H1 (cell line): ENCODE data around the gene AIFM3. TPM values are rescaled to one million over a fixed set of nuclear protein-coding genes. Genes with fewer than 3 reads are reported as not detected.

Experiments used
- CTCF ChIA-PET: fragments of 300-600 bp; sonication (Branson Sonifier 250); formaldehyde crosslinking; loops from one replicate; lab custom pipeline; 2021; ENCODE audit not compliant: partially characterized antibody; lab: Charles Lee
- POLR2A ChIA-PET: fragments of 300-600 bp; sonication (Branson Sonifier 250); formaldehyde crosslinking; loops from one replicate; lab custom pipeline; 2021; ENCODE audit warnings: inconsistent platforms; ENCODE audit not compliant: partially characterized antibody; lab: Charles Lee
- DNase-seq, 2 experiments: peaks; one replicate each; pipeline versions ENCODE4 v3.0.0 to v3.0.0-alpha.2; 2010 to 2022; ENCODE audit warnings: low spot score in 2 of 2, low read depth in 1 of 2, mixed read lengths in 1 of 2
- FAIRE-seq: peaks from 2 replicates; lab custom pipeline; 2011; peaks lifted over from hg19 to GRCh38; lab: Jason Lieb, UNC
- H2AFZ ChIP-seq: 2 replicates; pipeline ENCODE4 v1.8.1; 2012; ENCODE audit warnings: low read length, inconsistent platforms
- H2AK5ac ChIP-seq: 2 replicates; pipeline ENCODE4 v1.6.1; 2013; ENCODE audit warnings: low read depth, low read length
- H2BK120ac ChIP-seq: replicated peaks from 2 replicates; pipeline ENCODE3; 2013; ENCODE audit warnings: low read depth, low read length, inconsistent platforms
- H2BK12ac ChIP-seq: 2 replicates; pipeline ENCODE4 v1.6.1; 2013; ENCODE audit warnings: low read depth, low read length
- H2BK15ac ChIP-seq: 2 replicates; pipeline ENCODE4 v1.6.1; 2013; ENCODE audit warnings: low read length
- H2BK20ac ChIP-seq: 2 replicates; pipeline ENCODE4 v1.6.1; 2013; ENCODE audit warnings: low read length
- H2BK5ac ChIP-seq: 2 replicates; pipeline ENCODE4 v1.6.1; 2013; ENCODE audit warnings: low read depth, low read length
- H3K14ac ChIP-seq: 2 replicates; pipeline ENCODE4 v1.6.1; 2013; ENCODE audit warnings: inconsistent platforms; ENCODE audit not compliant: insufficient read length
- H3K18ac ChIP-seq: 2 replicates; pipeline ENCODE4 v1.6.1; 2013; ENCODE audit warnings: low read length; ENCODE audit errors: extremely low read depth
- H3K23ac ChIP-seq: 2 replicates; pipeline ENCODE4 v1.6.1; 2013; ENCODE audit warnings: inconsistent platforms; ENCODE audit not compliant: insufficient read length
- H3K23me2 ChIP-seq: 2 replicates; pipeline ENCODE4 v1.6.1; 2013; ENCODE audit warnings: low read depth, low read length
- H3K27ac ChIP-seq: 2 replicates; pipeline ENCODE4 v1.6.1; 2011; ENCODE audit warnings: low read depth, low read length, inconsistent platforms
- H3K27me3 ChIP-seq, 4 experiments: replicated peaks in 1 of 4; 1 replicate in 1 of 4; 2 replicates in 3 of 4; pipeline versions ENCODE4 v1.6.1 to v1.8.1; 2011 to 2013; ENCODE audit warnings: low read length in 3 of 4, mild to moderate bottlenecking in 3 of 4, inconsistent platforms in 2 of 4, mixed read lengths in 2 of 4, moderate library complexity in 1 of 4; ENCODE audit not compliant: control insufficient read depth in 3 of 4, insufficient read depth in 3 of 4; ENCODE audit errors: extremely low read depth in 1 of 4
- H3K36me3 ChIP-seq, 4 experiments: 2 replicates each; pipeline versions ENCODE4 v1.6.1 to v1.8.1; 2011 to 2013; ENCODE audit warnings: mild to moderate bottlenecking in 4 of 4, low read length in 3 of 4, moderate library complexity in 2 of 4, control low read depth in 1 of 4, inconsistent platforms in 1 of 4; ENCODE audit not compliant: insufficient read depth in 4 of 4, control insufficient read depth in 2 of 4
- H3K4ac ChIP-seq: replicated peaks from 2 replicates; pipeline ENCODE3; 2013; ENCODE audit warnings: low read length, low read depth, mixed read lengths, inconsistent platforms; ENCODE audit not compliant: insufficient read length
- H3K4me1 ChIP-seq, 4 experiments: replicated peaks in 1 of 4; 1 replicate in 1 of 4; 2 replicates in 3 of 4; pipeline versions ENCODE4 v1.6.1 to v1.8.1; 2011 to 2013; ENCODE audit warnings: low read length in 3 of 4, inconsistent platforms in 2 of 4, mixed read lengths in 1 of 4; ENCODE audit not compliant: insufficient read depth in 4 of 4, control insufficient read depth in 3 of 4
- H3K4me2 ChIP-seq, 2 experiments: 2 replicates each; pipeline versions ENCODE4 v1.6.1 to v1.8.1; 2011 to 2013; ENCODE audit warnings: low read depth in 2 of 2, low read length in 2 of 2, control low read depth in 1 of 2, inconsistent platforms in 1 of 2, mild to moderate bottlenecking in 1 of 2; ENCODE audit not compliant: insufficient read depth in 1 of 2
- H3K4me3 ChIP-seq, 4 experiments: fragments of 200-600, 300-600 bp in 1 of 4; sonication (generic), shearing (Covaris generic), sonication (Bioruptor Twin) in 1 of 4; 2 replicates each; pipeline versions ENCODE4 v1.5.1 to v1.8.1; 2011 to 2016; ENCODE audit warnings: low read length in 4 of 4, low read depth in 3 of 4, control low read depth in 2 of 4, inconsistent platforms in 2 of 4, mild to moderate bottlenecking in 2 of 4, mixed read lengths in 1 of 4, moderate library complexity in 1 of 4; ENCODE audit not compliant: insufficient read depth in 2 of 4; ENCODE audit errors: extremely low read depth in 1 of 4
- H3K56ac ChIP-seq: replicated peaks from 2 replicates; pipeline ENCODE3; 2013; ENCODE audit warnings: low read depth, mild to moderate bottlenecking, mixed read lengths, low read length, inconsistent platforms; ENCODE audit not compliant: insufficient read length
- H3K79me1 ChIP-seq: 2 replicates; pipeline ENCODE4 v1.6.1; 2013; ENCODE audit warnings: low read depth, low read length, control low read depth
- H3K79me2 ChIP-seq, 2 experiments: 2 replicates each; pipeline versions ENCODE4 v1.6.1 to v1.8.1; 2012 to 2013; ENCODE audit warnings: low read length in 2 of 2, mild to moderate bottlenecking in 2 of 2, inconsistent platforms in 1 of 2; ENCODE audit not compliant: insufficient read depth in 2 of 2, control insufficient read depth in 1 of 2
- H3K9ac ChIP-seq, 4 experiments: replicated peaks in 1 of 4; 1 replicate in 1 of 4; 2 replicates in 3 of 4; pipeline versions ENCODE4 v1.6.1 to v1.8.1; 2011 to 2013; ENCODE audit warnings: low read depth in 3 of 4, low read length in 3 of 4, control low read depth in 2 of 4, mild to moderate bottlenecking in 2 of 4, moderate library complexity in 2 of 4, inconsistent platforms in 1 of 4; ENCODE audit errors: extremely low read depth in 1 of 4
- H3K9me3 ChIP-seq, 2 experiments: 2 replicates each; pipeline versions ENCODE4 v1.6.1 to v1.8.1; 2012 to 2013; ENCODE audit warnings: mild to moderate bottlenecking in 2 of 2, moderate library complexity in 2 of 2, control low read depth in 1 of 2, inconsistent platforms in 1 of 2, low read depth in 1 of 2, low read length in 1 of 2, mixed read lengths in 1 of 2; ENCODE audit not compliant: insufficient read depth in 2 of 2
- H4K20me1 ChIP-seq, 2 experiments: replicated peaks in 1 of 2; 2 replicates each; pipeline versions ENCODE3 to v1.8.1; 2011 to 2013; ENCODE audit warnings: inconsistent platforms in 2 of 2, low read length in 2 of 2, mild to moderate bottlenecking in 1 of 2; ENCODE audit not compliant: insufficient read depth in 2 of 2, control insufficient read depth in 1 of 2
- H4K5ac ChIP-seq: 2 replicates; pipeline ENCODE4 v1.6.1; 2013; ENCODE audit warnings: low read length, low read depth, mixed read lengths, inconsistent platforms; ENCODE audit not compliant: insufficient read length
- H4K8ac ChIP-seq: 2 replicates; pipeline ENCODE4 v1.8.0; 2013; ENCODE audit warnings: mild to moderate bottlenecking, moderate library complexity, low read length, inconsistent platforms; ENCODE audit not compliant: insufficient read depth; ENCODE audit errors: extremely low read depth
- H4K91ac ChIP-seq: replicated peaks from 2 replicates; pipeline ENCODE3; 2013; ENCODE audit warnings: low read length, mixed read lengths, inconsistent platforms; ENCODE audit not compliant: insufficient read length
- CBX8 ChIP-seq: fragments of 300-800, 300-1000 bp; sonication (generic); IDR thresholded peaks from 2 replicates; pipeline ENCODE4 v1.7.1; 2016; ENCODE audit warnings: low read depth, low read length, borderline replicate concordance
- CHD2 ChIP-seq: IDR thresholded peaks from 2 replicates; pipeline ENCODE4 v1.6.1; 2012; ENCODE audit warnings: low read length, improper control_type of control experiment
- CTBP2 ChIP-seq: IDR thresholded peaks from 2 replicates; pipeline ENCODE4 v1.7.0; 2011; ENCODE audit warnings: borderline replicate concordance, mild to moderate bottlenecking, moderate library complexity, mixed read lengths, low read length; ENCODE audit not compliant: insufficient read depth, insufficient read length
- GTF2F1 ChIP-seq: IDR thresholded peaks from 2 replicates; pipeline ENCODE4 v1.6.1; 2012; ENCODE audit warnings: low read depth, low read length, improper control_type of control experiment, borderline replicate concordance
- RAD21 ChIP-seq, 2 experiments: IDR thresholded peaks in 1 of 2; conservative IDR thresholded peaks in 1 of 2; 2 replicates each; pipeline ENCODE4 v1.6.1; 2011; ENCODE audit warnings: low read depth in 2 of 2, low read length in 2 of 2, improper control_type of control experiment in 1 of 2, inconsistent platforms in 1 of 2, mild to moderate bottlenecking in 1 of 2, moderate library complexity in 1 of 2
- ZNF274 ChIP-seq: IDR thresholded peaks from 2 replicates; pipeline ENCODE4 v1.7.0; 2012; ENCODE audit warnings: low read length, borderline replicate concordance; ENCODE audit errors: extremely low read depth
- WGBS, 2 experiments: shearing (Covaris generic) in 1 of 2; methylation state at CpG; one replicate each; pipeline versions ENCODE4 v1.1.6 to v1.1.7; 2013 to 2015; ENCODE audit warnings: low lambda C conversion rate in 2 of 2, mixed read lengths in 2 of 2, inconsistent platforms in 1 of 2, low coverage in 1 of 2, missing lambda C conversion rate in 1 of 2; ENCODE audit not compliant: insufficient replicate concordance in 2 of 2, insufficient coverage in 1 of 2, insufficient read length in 1 of 2; ENCODE audit errors: extremely low coverage in 1 of 2, missing lambda C conversion rate in 1 of 2; 5-methylcytosine and 5-hydroxymethylcytosine counted together
- polyA plus RNA-seq, 7 experiments: library from polyadenylated mRNA; depleted of rRNA in 3 of 7; stranded (reverse) in 5 of 7; unstranded in 2 of 7; fragments of >200 nt in 5 of 7; fragments of 200-250 nt in 2 of 7; gene quantifications; 1 replicate in 5 of 7; 2 replicates in 1 of 7; 4 replicates in 1 of 7; pipeline versions ENCODE4 v1.2.1 to v1.2.3, GENCODE V29; 2011 to 2013; ENCODE audit warnings: missing spikeins in 2 of 7, mixed read lengths in 2 of 7
- total RNA-seq: library from RNA; stranded (reverse); fragmentation: NEBNext Ultra II Directional; extraction: Animal tissue kit (Norgen Biotek cat#: 25700); gene quantifications from 2 replicates; pipeline ENCODE4 v1.2.1, GENCODE V29; 2021
- TF ChIP-seq, protein P1 (sequence below): IDR thresholded peaks from 2 replicates; pipeline ENCODE4 v1.6.1; 2011; ENCODE audit warnings: low read depth, mild to moderate bottlenecking, low read length; ENCODE audit not compliant: insufficient read depth
- TF ChIP-seq, protein P2 (sequence below): IDR thresholded peaks from 2 replicates; pipeline ENCODE4 v1.6.1; 2012; ENCODE audit warnings: inconsistent platforms

The AIFM3 gene
- total and polyA plus RNA-seq, 2 of the 8 experiments (the other 6 are each of a cell fraction or from before 2014, with no cell fraction given) = 0.86 to 1.4 TPM

DNA sequence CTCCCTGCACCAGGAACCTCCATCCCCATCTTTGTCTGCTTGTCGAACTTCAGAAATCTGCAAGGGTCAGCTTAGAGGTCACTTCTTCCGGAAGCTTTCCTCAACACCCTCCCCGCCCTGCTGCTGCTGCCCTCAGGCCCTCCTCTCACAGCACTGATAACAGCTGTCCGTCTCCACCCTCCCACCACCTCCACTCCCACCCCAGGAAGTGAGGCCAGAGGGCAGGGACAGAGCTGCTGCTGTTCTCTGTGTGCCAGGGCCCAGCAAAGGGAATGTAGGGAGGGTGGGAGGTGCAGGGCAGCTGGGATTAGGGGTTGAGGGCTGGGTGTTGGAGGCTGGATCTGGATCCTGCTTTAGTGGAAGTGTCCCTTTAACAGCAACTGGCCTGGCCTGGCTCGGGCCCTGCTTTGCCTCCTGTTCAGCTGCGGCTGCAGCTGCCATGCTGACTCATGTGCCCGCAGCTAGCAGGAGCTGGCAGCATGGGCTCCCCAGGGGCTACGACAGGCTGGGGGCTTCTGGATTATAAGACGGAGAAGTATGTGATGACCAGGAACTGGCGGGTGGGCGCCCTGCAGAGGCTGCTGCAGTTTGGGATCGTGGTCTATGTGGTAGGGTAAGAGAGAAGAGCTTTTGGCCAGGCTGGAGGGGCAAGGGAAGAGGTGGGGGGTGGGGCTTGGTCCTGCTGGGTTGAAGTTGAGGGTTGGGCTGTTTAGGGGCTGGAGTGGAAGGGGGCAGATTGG, 47.8 kb downstream of the AIFM3 start, which contains the start of gene P2RX6:
P2RX6 (plus strand) TSS at position 440 of the 740 bp plus-strand sequence; CDS start at position 450, 10 bp downstream.
- CTCF ChIA-PET = interaction anchor here (0.8 to 1.7 kb wide), 4 partner anchors 11 to 90 kb away, joined by 3 to 5 read pairs (median 4); partner anchors contain the start of gene LZTR1
- Histone ChIP-seq H3K4ac (peak within 1 kb of the TSS; percentile 53), H4K5ac (peak within 1 kb of the TSS; percentile 28), H3K9me3 (no peaks in the 10 kb centered on the region), H3K36me3 (no peaks in the 10 kb centered on the region), H2BK5ac (peak within 1 kb of the TSS; percentile 44; the same call in 1 of the 2 replicates), H4K91ac (peak within 1 kb of the TSS; percentile 10), H3K18ac (peak within 1 kb of the TSS; percentile 13), H3K23ac (no peak within 1 kb of the TSS), H3K4me3 (peak within 1 kb of the TSS; percentile 51 to 75 (median 64)), H2AK5ac (no peak within 1 kb of the TSS), H3K9ac (peak within 1 kb of the TSS in 1 of 4 experiments; percentile 31; a peak in 2 of 7 replicates), H4K8ac (peak within 1 kb of the TSS; percentile 83), H2BK20ac (no peak within 1 kb of the TSS), H2BK15ac (0 out of 2 replicates have a peak within 1 kb of the TSS, but pooled peaks have one; percentile 25), H3K79me1 (no peaks in the 10 kb centered on the region; the same call in 1 of the 2 replicates), H3K14ac (no peak within 1 kb of the TSS), H3K27me3 (peaks cover 0 to 4% (median 3%) of the 10 kb centered on the region in 4 experiments; a peak in 4 of 7 replicates), H3K4me2 (peak within 1 kb of the TSS; percentile 68 to 97), H3K56ac (peak within 1 kb of the TSS; percentile 74), H3K4me1 (peaks cover 10 to 26% (median 15%) of the 10 kb centered on the region in 4 experiments), H3K27ac (no peak within 1 kb of the TSS), H2BK120ac (no peak within 1 kb of the TSS), H3K23me2 (peaks cover 6% of the 10 kb centered on the region; the same call in 1 of the 2 replicates), H3K79me2 (no peaks in the 10 kb centered on the region), H2BK12ac (no peak within 1 kb of the TSS), H2AFZ (peak within 1 kb of the TSS; percentile 35; the same call in 1 of the 2 replicates), H4K20me1 (peaks cover 0 to 2% of the 10 kb centered on the region in 2 experiments)
- DNase-seq = no peak
- no peak for FAIRE-seq
- 81% methylated on average over 12 of the region's 12 CpGs; no CpG with 5 or more reads in 1 of the 2 experiments for WGBS, 2 experiments
- POLR2A ChIA-PET = interaction anchor here (0.8 to 2.2 kb wide), 2 partner anchors 11 to 12 kb away, joined by 3 to 5 read pairs; no protein-coding TSS in a partner anchor
- no peak for TF ChIP-seq CTBP2
- TF ChIP-seq, protein P1, sequence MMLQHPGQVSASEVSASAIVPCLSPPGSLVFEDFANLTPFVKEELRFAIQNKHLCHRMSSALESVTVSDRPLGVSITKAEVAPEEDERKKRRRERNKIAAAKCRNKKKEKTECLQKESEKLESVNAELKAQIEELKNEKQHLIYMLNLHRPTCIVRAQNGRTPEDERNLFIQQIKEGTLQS = no peak
- TF ChIP-seq GTF2F1 = no peak
- TF ChIP-seq, protein P2, sequence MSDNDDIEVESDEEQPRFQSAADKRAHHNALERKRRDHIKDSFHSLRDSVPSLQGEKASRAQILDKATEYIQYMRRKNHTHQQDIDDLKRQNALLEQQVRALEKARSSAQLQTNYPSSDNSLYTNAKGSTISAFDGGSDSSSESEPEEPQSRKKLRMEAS = no peak
- no peak for TF ChIP-seq CBX8
- no peak for TF ChIP-seq CHD2
- TF ChIP-seq RAD21 (IDR thresholded peaks at IDR 0.05 in 1 of 2, conservative IDR thresholded peaks at IDR 0.05 in 1 of 2; ENCODE audit: low read depth in 2 of 2, low read length in 2 of 2) = no peak
- TF ChIP-seq ZNF274 = no peak
